Ovary (tissue), 3 donors: ENCODE measurements around the gene BARD1.

Experiments
- CTCF ChIP-seq, 3 donors: fragments of 450-650 bp in 2 of 3; fragments of 200-600 bp in 1 of 3; IDR thresholded peaks; one replicate each; pipeline versions ENCODE4 v1.5.1 to v1.8.0; 2016 to 2022; ENCODE audit warnings: antibody characterized with exemption in 3 of 3, mild to moderate bottlenecking in 1 of 3
- EP300 ChIP-seq: sonication (generic); formaldehyde crosslinking; IDR thresholded peaks from one replicate; pipeline ENCODE4 v1.6.1; 2017; ENCODE audit warnings: antibody characterized with exemption
- donor health status: DM: no; HTN: no; CAD: no.

GRCh38 chr2:214782671-214783070 lies 26.8 kb downstream of the BARD1 start:
- TF ChIP-seq EP300 (no peak), CTCF (IDR thresholded peaks at IDR 0.05) (no peak)
